Measurements from ENCODE around the gene PRM3. TPM values are rescaled to one million over a fixed set of nuclear protein-coding genes. Genes with fewer than 3 reads are reported as not detected.

The PRM3 gene
- total RNA-seq, 1 donor from 2014 or later, result not detected

- DNase-seq (ENCODE audit: low read depth), result no peak
These were observed 13.5 kb downstream of the PRM3 start for GRCh38 chr16:11259655-11260595.

DNA sequence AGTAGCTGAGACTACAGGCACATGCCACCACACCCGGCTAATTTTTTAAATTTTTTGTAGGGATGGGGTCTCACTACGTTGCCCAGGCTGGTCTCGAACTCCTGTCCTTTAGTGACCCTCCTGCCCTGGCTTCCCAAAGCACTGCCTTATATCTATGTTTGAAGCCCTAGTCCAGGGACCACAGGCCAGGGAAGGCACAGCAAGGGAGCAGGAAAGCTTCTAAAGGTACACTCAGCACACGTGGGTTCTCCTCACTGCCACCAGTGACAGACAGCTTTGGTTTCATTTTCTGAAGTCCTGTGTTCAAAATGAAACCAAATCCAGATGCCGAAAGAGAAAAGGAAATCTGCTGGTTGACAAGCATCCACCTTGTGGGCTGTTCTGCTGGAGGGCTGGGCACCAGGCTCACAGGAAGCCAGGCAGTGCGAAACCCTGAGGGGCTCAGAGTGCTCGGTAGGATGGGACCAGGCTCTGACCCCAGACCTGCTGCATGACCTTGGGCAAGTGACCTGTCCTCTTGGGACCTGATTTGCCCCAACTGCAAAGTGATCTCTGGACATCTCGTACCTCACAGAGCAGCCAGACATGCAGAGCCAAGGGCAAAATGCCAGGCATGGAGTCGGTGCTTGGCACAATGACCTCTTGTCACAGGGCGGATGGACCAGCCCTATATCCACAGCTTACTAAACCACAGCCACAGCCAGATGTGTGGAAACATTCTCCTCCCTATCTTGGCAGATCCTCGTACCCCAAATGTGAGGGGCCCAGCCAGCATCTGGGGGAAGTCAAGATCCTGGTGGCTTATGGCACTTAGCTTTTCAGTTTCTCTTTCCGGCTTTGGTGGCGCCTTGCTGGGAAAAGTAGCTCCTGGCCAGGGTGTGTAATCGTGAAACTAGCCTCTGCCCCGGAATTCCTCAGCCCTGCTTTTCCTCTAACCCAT is 14.6 kb downstream of the PRM3 start:
- no peak for DNase-seq (ENCODE audit: low read depth)

DNA sequence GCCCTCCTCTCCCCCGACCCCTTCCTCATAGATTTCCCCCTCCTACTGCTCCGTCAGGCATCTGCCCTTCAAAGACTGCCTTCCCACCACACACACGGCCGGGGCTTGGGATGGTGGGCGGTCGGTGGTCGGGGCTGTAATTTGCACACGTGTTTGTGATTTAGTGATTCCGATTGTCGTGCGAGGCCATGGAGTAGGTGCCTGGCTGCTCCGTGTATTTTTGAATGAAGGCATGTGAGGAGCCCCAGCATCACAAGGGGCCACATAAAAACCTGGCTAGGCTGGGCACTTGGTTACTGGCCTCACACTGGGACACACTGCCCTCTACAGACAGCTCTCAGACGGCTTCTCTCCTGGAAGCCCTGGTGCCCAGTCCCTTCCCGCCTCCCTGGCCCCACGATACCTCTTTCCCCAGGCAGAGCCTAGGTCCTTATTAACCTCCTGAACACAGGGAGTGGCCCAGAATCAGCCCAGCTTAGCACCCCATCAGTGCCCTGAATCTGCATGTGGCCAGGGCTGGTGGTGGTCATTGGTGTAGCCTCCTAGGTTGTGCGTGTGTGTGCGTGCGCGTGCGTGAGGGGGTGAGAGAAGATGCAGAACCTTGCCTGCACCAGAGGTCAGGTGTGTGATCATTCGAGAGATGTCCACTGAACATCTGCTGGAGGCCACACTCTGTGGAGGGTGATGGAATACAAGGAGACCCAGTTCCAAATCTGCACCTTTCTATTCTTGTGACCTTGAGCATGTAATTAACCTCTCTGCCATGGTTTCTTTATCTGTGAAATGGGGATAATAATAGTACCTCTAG is 16.1 kb downstream of the PRM3 start:
- peak; percentile 86 for DNase-seq (ENCODE audit: low read depth)

DNA sequence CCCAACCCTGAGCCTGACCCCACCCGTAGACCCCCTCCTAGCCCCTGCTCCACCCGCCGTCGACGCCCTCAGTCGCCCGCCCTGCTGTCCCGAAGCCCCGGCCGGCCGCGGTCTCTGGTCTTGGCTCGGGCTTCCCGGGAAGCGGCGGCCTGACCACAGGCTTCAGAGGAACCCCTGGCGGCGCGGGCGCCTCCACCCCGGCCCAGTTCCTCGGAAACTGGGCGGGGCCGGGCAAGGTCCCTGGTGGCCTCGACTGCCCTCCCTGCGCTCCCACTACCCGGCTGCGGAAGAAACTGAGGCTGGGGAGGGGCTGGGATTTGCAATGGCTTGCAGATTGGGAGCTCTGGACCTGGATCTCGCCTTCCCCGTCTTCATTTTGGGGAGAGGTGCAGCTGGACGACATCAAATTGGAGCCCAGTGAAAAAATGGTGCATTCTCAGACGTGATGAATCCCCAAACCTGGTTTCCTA is 16.7 kb downstream of the PRM3 start:
- DNase-seq (ENCODE audit: low read depth), result peak; percentile 85

DNA sequence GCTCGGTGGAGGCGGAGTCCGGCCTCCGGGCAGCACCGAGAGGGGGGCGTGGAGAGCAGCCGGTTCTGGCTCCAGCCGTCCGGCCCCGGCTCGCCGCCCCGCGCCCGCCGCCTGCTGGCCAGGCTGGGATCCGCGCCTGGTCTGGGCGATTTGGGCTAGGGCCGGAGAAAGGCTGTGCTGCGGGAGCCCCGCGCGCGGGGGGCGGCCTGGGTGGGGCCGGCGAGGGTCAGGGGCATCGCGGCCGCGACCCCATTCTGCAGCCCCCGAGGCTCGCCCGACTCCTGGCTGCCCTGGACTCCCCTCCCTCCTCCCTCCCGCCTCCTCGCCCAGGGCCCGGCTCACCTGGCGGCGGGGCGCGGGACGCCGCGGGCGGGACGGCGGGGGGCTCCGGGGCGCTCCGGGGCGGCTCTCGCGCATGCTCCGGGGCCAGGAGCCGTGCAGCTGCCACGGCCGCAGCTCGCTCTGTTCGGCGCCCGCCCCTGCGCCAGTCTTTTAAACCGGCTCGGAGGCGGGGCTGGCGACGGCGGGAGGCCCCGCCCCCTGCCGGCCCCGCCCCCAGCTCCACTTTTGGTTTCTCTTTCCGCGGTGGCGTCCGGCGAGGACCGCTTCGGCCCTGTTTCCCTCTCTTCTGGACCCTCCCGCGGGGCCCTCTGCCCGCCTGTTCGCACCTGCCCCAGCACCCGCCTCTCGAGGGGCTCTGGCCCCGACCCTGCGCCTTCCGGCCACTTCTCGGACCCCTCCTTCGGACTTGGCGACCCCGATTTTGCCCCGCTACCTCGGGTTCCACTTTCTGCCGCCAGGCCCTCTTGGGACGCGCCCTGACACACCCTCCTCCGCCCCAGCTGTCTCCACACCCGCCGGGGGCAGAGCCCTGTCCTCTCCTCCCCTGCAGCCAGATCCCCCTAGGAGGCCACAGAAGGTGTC is 17.4 kb downstream of the PRM3 start, which contains the start of gene SOCS1:
Gene SOCS1 (minus strand): TSS at position 468 of the 924 bp plus-strand sequence. CDS start 726 bp downstream, outside the sequence.
- peak; percentile 88 for DNase-seq (ENCODE audit: low read depth)

GRCh38 chr16:11254913-11255736 is 18.3 kb downstream of the PRM3 start:
- no peak for DNase-seq (ENCODE audit: low read depth)

- no peak for DNase-seq (ENCODE audit: low read depth)
These were observed 19.2 kb downstream of the PRM3 start for GRCh38 chr16:11253995-11254912.

GRCh38 chr16:11253009-11253994 is 20.1 kb downstream of the PRM3 start:
- DNase-seq (ENCODE audit: low read depth), result peak; percentile 43

GRCh38 chr16:11252482-11252931 is 20.9 kb downstream of the PRM3 start:
- no peak for DNase-seq (ENCODE audit: low read depth)

GRCh38 chr16:11251525-11252481 is 21.6 kb downstream of the PRM3 start:
- no peak for DNase-seq (ENCODE audit: low read depth)

GRCh38 chr16:11250786-11251524 is 22.5 kb downstream of the PRM3 start:
- DNase-seq (ENCODE audit: low read depth), result no peak

DNA sequence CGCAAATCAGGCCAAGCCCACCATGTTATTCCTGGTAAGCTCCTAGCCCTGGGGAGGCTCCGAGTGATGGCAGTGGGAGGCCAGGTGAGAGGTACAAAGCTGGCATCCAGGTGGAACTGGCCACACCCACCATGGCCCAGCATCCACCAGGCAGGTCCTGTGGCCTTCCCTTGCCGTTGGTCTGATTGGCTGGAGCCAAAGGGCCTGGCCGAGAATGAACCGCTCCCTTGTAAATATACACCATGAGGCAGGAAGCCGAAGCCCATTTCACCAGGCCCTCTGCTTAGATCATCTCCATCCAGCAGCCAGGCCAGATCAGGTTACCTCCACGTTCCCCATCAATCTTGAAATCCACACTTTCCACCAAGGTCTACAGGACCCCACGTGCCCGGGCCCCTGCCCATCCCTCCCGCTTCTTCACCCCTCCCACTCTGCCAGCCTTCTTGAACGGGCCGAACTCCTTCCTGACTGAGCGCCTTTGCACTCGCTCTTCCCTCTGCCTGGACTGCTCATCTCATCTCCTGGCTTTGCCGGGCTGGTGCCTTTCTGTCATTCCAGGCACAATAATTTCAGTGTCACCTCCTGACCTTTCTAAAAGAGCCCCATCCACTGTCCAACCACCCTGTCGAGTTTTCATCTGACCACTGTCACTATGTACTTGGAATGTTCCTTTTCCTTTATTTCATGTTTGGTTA is 23.2 kb downstream of the PRM3 start:
- DNase-seq (ENCODE audit: low read depth), result no peak

DNA sequence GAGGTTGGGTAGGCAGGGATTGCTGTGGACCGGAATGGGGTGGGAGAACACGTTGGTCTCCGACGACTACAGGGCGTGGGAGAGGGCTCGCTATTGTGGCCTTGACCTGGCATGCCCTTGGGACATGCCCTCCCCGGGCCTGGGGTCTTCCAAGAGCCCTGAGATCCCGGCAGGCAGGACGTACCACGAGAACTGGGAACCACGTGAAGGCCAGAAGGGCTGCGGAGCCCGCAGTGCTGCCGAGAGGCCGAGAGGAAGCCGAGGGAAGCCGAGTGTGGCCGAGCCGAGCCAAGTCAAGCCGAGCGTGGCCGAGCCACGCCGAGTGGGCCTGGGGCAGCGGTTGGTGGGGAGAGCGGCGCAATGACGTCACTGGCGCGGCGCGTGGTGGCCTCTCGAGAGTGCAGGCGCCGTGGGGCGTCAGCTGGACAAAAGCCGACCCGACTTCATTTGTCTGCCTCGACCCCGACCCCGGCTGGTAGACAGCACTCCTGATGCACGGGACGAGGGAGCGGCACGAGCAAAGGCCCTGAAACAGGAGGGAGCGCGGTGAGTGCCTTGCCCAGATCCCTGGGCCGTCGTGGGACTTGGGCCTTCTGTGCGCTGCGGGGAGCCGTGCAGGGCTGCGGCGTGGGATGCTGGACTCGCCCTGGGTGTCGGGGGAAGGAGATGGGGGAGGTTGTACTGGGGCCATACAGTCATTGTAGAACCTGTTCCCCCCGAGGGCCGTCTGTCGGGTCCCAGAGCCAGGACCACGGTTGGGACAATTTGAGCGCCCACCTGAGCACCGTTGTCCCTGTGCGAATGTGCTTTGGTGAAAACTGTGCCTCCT is 24.0 kb downstream of the PRM3 start:
- no peak for DNase-seq (ENCODE audit: low read depth)

Data from myocyte (in vitro differentiated cells).